ENCODE data around the gene TMEM184A.
"Not testable (repeated sequence)": the region's sequence is repeated elsewhere in the genome, so short reads cannot be mapped to it uniquely, and the experiment has no call there.

The TMEM184A gene

DNA sequence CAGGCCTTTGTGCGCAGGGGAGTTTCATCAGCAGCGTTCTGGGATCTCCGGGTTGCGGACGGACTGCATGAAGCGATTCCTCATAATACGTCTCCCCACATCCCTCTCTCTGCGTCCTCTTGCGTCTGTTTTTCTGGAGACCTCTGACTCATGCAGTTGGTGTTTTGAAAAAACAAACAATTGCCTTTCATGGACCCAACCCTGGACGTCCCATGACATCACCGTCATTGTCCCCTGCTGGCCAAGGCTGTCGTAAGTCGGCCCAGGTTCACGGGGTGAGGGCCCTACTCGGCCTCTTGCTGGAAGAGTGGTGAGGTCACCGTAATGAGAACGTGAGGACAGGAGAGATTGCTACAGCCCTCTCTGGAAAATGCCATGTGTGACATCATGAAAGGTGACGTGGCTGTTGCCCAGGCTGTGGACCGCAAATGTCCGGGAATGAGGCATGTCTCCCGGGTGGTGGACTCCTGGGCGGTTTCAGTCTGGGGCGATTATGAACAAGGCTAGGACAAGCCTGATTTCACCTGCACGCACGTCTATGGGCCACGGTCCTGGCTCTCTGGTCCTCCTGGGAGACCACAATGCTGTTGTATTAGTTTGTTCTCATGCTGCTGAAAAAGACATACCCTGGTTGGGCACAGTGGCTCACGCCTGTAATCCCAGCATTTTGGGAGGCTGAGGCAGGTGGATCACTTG lies 35.3 kb downstream of the TMEM184A start:
- TF ChIP-seq CTCF (IDR thresholded peaks at IDR 0.05) = no peak
- Histone ChIP-seq H3K4me3 (no peak overlapping the region), H3K27ac (no peak overlapping the region)
- no peak for DNase-seq (ENCODE audit: low spot score)

DNA sequence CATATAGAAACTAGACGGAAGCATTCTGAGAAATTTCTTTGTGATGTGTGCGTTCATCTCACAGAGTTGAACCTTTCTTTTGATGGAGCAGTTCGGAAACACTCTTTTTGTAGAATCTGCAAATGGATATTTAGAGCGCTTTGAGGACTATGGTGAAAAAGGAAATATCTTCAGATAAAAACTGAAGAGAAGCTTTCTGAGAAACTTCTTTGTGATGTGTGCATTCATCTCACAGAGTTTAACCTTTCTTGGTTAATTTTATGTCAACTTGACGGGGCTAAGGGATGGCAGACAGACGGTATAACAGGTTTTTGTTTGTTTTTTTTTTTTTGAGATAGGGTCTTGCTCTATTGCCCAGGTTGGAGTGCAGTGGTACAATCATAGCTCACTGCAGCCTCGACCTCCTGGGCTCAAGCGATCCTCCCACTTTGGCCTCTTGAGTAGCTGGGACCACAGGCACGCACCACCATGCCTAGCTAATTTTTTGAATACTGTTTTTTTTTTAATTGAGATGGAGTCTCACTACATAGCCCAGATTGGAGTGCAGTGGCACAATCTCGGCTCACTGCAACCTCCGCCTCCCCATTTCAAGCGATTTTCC lies 36.6 kb downstream of the TMEM184A start:
- not testable (repeated sequence) for H3K4me3 ChIP-seq; DNase-seq (ENCODE audit: low spot score); H3K27ac ChIP-seq

DNA sequence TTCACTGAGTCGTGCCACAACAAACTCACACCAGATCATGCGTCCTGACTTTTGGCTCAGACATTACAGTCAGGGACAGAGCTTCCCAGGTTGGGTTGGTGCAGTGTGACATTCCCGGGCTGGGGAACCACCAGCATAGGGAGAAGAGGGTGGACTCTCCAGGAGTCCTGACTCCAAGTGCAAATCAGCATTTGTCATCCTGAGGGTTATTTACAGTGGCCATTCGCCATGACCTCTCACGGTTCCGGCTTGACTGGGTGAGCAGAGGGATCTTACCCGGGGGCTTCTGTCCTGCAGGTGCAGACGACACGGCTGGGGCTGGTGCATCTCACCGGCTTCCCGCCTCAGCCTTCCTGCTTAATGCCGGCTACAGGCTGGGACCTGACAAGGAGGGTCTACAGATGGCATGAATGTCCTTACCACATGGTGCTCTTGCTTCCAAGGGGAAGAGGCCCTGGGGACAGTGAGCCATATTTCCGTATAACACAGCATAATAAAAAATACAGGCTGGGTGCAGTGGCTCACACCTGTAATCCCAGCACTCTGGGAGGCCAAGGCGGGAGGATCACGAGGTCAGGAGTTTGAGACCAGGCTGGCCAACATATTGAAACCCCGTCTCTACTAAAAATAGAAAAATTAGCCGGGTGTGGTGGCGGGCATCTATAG lies 39.3 kb downstream of the TMEM184A start:
- H3K27ac ChIP-seq = no peak overlapping the region
- H3K4me3 ChIP-seq = no peak overlapping the region
- no peak for TF ChIP-seq CTCF (IDR thresholded peaks at IDR 0.05)
- no peak for DNase-seq (ENCODE audit: low spot score)

- not testable (repeated sequence) for H3K27ac ChIP-seq; DNase-seq (ENCODE audit: low spot score); H3K4me3 ChIP-seq
Measured at GRCh38 chr7:1515509-1515967, 40.5 kb downstream of the TMEM184A start.

DNA sequence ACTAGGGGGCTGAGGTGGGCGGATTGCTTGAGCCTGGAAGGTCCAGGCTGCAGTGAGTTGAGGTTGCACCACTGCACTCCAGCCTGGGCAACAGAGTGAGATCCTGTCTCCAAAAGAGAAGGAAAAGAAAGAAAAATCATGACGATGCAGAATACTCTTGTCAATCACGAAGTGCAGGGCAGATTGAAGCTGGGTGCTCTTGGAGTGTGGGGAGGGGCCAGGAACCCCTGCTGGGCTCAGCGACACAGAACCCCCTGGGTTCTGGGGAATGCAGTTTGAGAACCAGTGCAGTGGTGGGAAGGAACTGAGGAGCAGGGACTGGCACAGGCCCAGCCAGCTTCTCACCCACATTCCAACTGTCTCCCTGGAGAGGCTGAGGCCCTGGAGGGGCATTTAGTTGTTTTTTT lies 41.0 kb downstream of the TMEM184A start:
- no peak overlapping the region for H3K27ac ChIP-seq
- DNase-seq (ENCODE audit: low spot score) = no peak
- H3K4me3 ChIP-seq = no peak overlapping the region
- no peak for TF ChIP-seq CTCF (IDR thresholded peaks at IDR 0.05)

- no peak for TF ChIP-seq CTCF (IDR thresholded peaks at IDR 0.05)
- Histone ChIP-seq H3K27ac (peak overlapping the region in 1 of 2 donors; percentile 99), H3K4me3 (no peak overlapping the region)
- no peak for DNase-seq (ENCODE audit: low spot score)
Measured at GRCh38 chr7:1514407-1514806, 41.6 kb downstream of the TMEM184A start.

DNA sequence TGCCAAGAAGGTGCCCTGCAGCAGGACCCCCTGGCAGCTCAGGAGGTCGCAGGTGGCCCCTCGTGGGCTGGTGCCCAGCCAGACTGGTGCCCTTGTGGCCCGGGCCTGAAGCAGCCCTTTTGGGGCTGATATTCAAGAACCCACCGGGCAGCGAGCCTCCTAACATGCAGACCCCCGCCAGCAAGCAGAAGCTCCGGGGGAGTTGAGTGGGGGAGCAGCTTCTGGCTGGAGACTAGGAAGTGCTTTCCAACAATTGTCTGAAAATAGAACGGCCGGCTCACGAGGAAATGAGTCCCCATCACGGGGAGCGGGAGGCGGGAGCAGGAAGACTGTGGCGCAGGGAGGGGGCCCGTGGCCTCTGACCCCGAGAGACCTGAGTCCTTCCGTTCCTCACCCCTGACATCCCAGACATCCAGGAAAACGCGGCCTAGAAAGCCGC lies 42.3 kb downstream of the TMEM184A start:
- H3K4me3 ChIP-seq = peak overlapping the region; percentile 57
- TF ChIP-seq CTCF (IDR thresholded peaks at IDR 0.05) = no peak
- DNase-seq (ENCODE audit: low spot score) = no peak
- H3K27ac ChIP-seq = peak overlapping the region; percentile 96 to 99
